ENCODE results near the gene TLE4.

The TLE4 gene

GRCh38 chr9:79572032-79572607 is 355 bp downstream of the TLE4 start:
- peak; percentile 29 for DNase-seq (ENCODE audit: low spot score)

DNA sequence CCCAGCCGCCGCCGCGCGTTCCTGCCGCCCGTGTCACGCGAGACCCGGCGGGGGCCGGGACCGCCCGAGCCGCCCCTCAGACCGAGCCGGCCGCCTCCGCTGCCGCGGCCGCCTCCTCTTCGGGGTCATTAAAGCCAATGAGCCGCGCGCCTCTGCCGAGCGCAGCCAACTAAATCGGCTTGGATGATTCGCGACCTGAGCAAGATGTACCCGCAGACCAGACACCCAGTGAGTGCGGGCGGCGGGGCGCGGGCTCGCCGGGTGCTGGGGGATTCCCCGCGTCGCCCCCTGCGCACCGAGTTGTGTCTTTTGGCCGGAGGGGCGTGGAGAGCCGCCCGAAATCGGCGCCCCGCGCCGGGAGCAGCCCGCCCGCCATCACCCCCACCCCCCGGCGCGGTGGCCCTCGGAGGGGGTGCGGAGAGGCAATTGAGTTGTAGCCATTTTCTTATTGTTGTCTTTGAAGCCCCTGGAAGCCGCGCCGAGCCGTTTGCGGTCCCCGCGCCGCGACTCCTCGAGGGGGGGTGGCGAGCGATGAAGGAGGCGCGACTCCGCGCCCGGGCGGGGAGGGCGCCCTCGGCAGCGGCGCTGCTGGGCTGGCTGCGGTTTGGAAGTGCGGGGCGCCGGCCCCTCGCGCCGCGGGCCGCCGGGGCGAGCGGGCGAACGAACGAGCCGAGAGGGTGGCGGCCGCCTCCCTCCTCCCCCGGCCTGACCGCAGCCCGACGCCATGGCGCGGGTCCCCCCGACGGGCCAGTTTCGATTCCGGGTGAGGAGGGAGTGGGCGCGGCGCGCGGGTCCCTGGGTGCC is 1.0 kb downstream of the TLE4 start:
- DNase-seq (ENCODE audit: low spot score), result peak; percentile 35

DNA sequence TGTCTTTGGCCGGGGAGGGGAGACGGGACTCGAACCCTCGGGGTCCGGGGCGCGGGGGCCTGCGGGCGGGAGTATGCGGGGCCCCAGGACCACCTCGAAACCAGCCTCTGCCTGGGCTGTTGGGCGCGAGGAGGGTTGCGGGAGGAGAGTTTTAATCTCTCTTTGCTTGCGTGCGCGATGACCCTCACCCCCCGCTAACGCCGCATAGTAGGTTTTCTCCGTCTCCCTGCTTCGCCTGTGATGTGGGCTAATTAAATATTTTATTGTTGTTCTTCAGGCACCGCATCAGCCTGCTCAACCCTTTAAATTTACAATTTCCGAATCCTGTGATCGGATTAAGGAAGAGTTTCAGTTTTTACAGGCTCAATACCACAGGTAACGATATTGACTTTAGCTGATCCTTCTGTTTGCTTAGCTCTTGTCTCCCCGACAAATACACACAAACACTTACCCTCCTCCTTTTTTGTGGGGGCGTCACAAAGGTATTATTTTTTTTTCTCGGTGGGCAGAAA is 1.7 kb downstream of the TLE4 start:
- DNase-seq (ENCODE audit: low spot score), result no peak

- DNase-seq (ENCODE audit: low spot score), result no peak
Observed at GRCh38 chr9:79574136-79574535, 2.4 kb downstream of the TLE4 start.

GRCh38 chr9:79574781-79575180 is 3.0 kb downstream of the TLE4 start:
- no peak for DNase-seq (ENCODE audit: low spot score)

DNA sequence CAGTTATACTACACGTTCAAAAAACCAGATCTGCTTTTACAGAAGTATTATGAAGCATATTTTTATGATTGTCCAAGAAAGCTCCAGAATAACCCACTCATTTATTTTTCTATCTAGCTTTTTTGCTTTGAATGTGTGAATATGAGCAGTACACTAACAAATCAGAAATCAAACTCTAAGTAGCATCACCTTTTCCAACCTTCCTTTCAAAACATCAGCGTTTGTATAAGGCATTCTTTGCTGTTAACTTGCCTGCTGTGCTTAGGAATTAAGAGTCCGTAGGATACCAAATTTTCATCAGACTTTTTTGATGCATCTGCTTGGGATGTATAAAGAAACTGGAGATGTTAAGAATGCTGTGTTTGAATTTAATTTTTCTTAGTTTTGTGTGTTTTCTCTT is 3.8 kb downstream of the TLE4 start:
- no peak for DNase-seq (ENCODE audit: low spot score)

GRCh38 chr9:79577969-79578723 is 6.4 kb downstream of the TLE4 start:
- no peak for DNase-seq (ENCODE audit: low spot score)

- no peak for DNase-seq (ENCODE audit: low spot score)
Observed at GRCh38 chr9:79578891-79579290, 7.1 kb downstream of the TLE4 start.

- DNase-seq (ENCODE audit: low spot score), result no peak
Observed at GRCh38 chr9:79579624-79580023, 7.9 kb downstream of the TLE4 start.

DNA sequence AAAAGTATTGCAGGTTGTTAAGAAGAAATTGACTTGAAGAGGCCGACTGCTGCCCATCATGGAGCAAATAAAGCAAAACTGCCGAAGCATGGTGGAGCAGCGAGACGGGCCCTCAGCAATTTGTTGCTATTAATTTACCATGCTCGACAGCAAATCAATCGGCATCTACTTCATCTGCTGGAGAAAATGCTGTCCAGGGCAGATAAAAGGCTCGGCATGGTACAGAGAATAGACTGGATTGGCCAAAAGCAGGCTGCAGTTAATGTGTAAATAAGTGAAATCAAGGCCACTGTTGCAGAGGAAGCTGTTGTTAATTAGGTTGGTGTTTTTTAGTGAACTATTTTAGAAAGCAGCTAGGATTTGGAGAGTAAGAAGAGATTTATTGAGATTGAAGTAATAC is 8.3 kb downstream of the TLE4 start:
- no peak for DNase-seq (ENCODE audit: low spot score)

GRCh38 chr9:79581388-79581787 is 9.6 kb downstream of the TLE4 start:
- no peak for DNase-seq (ENCODE audit: low spot score)

- DNase-seq (ENCODE audit: low spot score), result no peak
Observed at GRCh38 chr9:79581794-79582193, 10.0 kb downstream of the TLE4 start.

DNA sequence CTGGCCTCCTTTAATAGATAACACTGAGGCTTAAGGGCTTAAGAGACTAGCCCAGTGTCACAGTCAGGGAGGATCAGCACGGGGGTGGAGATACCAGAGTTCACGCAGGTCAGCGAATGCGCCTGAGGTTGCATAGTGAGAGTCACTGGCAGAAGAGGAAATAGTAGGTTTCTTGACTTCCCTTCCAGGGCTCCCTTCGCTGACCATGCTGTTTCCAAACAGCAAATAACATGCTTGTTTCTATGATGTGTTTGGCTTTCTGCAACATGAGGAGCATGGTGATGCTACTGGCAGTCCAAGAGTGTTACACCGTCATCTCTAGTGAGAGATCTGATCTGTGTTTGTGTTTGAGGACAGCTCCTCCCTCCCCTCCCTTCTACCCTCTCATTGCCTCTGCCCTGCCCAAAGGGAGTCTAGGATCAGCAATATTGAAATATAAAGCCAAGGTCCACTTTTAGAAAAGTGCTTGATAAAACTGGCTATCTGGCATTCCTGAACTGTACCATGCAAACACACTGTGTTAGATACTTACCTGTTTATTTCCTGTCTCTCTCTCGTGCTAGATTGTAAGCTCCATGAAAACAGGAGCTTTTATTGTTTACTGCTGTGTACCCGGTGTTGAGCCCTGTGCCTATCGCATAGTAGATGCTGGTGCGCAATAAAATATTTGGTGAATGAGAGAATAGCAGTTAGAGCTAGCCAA is 12.3 kb downstream of the TLE4 start:
- no peak for DNase-seq (ENCODE audit: low spot score)

GRCh38 chr9:79584655-79584982 is 12.9 kb downstream of the TLE4 start:
- DNase-seq (ENCODE audit: low spot score), result no peak

GRCh38 chr9:79588488-79589223 is 16.9 kb downstream of the TLE4 start:
- no peak for DNase-seq (ENCODE audit: low spot score)

- DNase-seq (ENCODE audit: low spot score), result no peak
Observed at GRCh38 chr9:79591458-79591857, 19.7 kb downstream of the TLE4 start.

DNA sequence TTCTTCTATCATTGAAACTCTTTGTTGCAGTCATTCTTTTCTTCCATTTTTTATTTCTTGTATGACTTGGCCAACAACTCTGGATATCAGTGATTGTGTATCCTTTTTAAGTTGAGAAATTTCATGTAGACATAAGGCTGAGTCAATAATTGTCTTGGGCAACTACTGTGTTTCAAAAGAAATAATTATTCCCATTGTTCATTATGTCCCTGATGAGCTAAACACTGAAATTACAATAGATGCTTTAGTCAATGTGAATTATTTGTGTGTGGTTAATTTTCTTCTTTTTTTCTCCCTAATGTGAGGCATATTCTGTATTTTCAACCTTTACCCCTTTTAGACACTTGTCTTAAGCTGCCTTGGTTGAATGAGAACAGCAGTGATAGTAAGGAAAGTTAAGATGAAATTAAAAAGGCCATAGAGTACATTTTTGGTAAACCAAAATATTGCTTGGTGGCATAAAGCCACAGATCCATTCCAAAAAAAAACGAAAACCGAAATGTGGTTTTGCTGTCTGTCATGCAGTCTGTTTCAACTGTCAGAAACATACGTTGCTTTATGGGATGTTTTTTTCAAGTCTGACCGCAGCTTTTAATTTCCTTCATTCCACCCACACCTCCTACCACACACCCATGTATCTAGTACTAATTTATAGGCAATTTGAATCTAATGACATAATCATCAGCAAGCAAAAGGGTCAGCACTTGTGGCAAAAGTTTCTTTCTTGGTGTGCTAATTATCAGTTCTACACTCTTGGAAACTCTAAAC is 21.1 kb downstream of the TLE4 start:
- DNase-seq (ENCODE audit: low spot score), result no peak

GRCh38 chr9:79598562-79599345 is 27.0 kb downstream of the TLE4 start:
- no peak for DNase-seq (ENCODE audit: low spot score)

- DNase-seq (ENCODE audit: low spot score), result no peak
Observed at GRCh38 chr9:79600466-79600865, 28.7 kb downstream of the TLE4 start.

DNA sequence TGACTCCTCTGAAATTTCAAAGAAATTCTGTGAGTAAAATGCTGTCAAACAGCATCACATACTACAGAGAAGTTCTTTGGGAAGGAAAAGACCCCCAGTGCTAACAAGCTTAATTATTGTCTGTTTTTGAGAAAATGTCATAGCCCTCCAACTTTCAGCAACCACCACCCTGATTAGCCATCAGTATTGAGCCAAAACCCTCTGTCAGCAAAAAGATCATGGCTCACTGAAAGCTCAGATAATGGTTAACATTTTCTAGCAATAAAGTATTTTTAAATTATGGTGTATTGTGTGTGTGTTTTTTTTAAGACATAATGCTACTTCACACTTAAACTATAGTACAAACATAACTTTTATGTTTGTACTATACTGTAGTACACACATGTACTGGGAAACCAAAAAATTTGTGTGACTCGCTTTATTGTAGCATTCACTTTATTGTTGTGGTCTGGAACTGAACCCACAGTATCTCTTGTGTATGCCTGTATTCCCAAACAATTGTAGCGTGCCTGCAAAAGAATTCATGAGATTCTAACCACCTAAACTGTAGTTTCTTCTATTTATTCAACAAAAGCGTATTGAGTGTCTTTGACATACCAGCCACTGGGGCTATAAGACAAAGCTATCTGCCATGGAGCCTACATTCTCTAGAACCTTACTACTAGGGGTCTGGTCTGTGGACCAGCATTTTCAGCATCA is 31.6 kb downstream of the TLE4 start:
- DNase-seq (ENCODE audit: low spot score), result no peak
